Measurements from ENCODE around the gene CRYGD.
"Not testable (repeated sequence)": the region's sequence is repeated elsewhere in the genome, so short reads cannot be mapped to it uniquely, and the experiment has no call there.

GRCh38 chr2:208112273-208112745 lies 12.0 kb downstream of the CRYGD start:
- TF ChIP-seq POLR2AphosphoS5 (IDR thresholded peaks at IDR 0.05; ENCODE audit: low read depth, low read length); TAF1 (IDR thresholded peaks at IDR 0.05; ENCODE audit: borderline replicate concordance, low read depth, low read length): not testable (repeated sequence)
